AG04449 (cell line): ENCODE measurements around the gene PPP2CA.

Experiments
- CTCF ChIA-PET: fragments of 350-600 bp; formaldehyde crosslinking; extraction: SDS; loops from one replicate; lab custom pipeline; 2021; ENCODE audit warnings: antibody characterized with exemption; lab: Yijun Ruan, JAX
- POLR2A ChIA-PET: fragments of 400-600, 350-600 bp; formaldehyde crosslinking; extraction: SDS; loops from one replicate; lab custom pipeline; 2020; ENCODE audit warnings: antibody characterized with exemption, inconsistent platforms; lab: Yijun Ruan, JAX
- DNase-seq: peaks from one replicate; pipeline ENCODE4 v3.0.0-alpha.2; 2010; ENCODE audit warnings: low read depth, low spot score
- H3K4me3 ChIP-seq: 2 replicates; pipeline ENCODE4 v1.5.1; 2011; ENCODE audit warnings: low read depth, mild to moderate bottlenecking, control low read depth, low read length
- CTCF ChIP-seq: IDR thresholded peaks from one replicate; pipeline ENCODE4 v1.5.1; 2011; ENCODE audit warnings: mild to moderate bottlenecking, moderate library complexity, low read length, control low read depth, inconsistent platforms; ENCODE audit not compliant: insufficient read depth; ENCODE audit errors: missing control alignments

PPP2CA gene

DNA sequence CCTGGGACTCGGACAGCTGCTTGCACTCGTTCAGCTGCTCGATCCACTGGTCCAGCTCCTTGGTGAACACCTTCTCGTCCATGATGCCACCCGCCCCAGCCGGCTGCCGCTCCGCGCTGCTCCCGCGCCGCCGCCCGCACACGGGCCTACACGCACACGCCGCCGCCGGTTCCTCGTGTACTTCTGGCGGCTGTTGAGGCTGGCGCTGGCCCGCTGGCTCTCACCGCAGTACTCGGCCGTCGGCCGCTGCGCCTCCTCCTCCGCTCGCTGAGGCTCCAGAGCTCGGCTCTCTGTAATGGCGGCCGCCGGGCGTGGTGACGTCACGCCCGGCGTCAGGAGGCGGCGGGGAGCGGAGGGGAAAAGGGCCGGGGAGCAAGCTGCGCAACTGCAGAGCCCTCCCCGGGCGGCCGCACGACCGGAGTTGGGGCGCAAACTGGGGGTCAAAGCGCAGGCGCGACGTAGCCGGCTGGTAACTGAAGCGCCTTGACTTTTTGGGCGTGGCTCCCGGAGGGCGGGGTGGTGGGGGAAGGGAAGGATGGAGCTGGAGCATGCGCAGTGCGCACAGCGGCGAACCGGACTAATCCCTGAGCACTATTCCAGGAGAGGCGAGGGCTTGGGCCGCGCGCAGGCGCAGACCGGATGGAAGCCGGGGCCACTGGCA lies at the start of gene PPP2CA:
Gene PPP2CA, minus strand, starts transcription at position 294 of the 661 bp plus-strand sequence. Its CDS starts 212 bp downstream, at position 82.
- CTCF ChIA-PET, result interaction anchor here (0.7 to 2.1 kb wide), 14 partner anchors 12 to 64 kb away, joined by 3 to 10 read pairs (median 4); partner anchors contain the start of gene SKP1

DNA sequence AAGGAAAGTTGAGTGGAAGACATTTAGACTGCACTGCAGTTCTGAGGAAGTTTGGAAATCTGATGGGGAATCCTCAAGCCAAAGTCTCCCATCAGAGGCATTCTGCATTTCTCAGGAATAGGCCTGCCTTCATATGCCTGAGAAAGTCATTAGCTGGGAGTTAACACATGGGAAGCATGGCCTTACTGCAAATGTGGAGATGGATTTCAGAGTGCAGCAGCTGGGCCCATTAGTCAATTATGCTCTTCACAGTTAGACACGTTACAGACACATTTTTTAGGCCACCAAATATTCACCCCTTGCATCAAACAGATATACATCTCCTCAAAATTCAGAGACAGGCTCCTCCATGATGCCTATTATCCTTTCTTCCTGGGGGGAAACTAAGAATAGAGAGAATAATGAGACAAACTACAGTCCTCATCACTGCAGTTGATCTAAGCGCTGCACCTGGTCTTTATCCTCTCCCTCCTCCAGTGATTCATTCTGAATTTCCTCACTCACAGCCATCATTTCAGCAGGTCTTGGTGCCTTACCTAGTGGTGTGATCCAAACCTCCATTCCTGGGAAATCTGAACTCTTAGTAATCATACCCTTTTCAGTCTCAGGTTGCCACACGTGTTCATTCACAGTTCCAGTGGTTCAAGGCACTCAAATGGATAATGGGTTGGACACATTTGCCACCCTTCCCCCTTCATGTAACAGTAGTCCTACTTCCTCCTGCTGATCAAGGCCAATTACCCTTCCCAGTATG lies 47.9 kb upstream of the PPP2CA start:
- TF ChIP-seq CTCF, result no peak
- no peak overlapping the region for H3K4me3 ChIP-seq
- no peak for DNase-seq
- CTCF ChIA-PET, result interaction anchor here (8.8 kb wide), 1 partner anchor 14 kb away, joined by 61 read pairs; no protein-coding TSS in a partner anchor
- POLR2A ChIA-PET, result no interaction called here

More for the DNA sequence above, at the start of gene PPP2CA:
- peak within 1 kb of the TSS; percentile 93 for H3K4me3 ChIP-seq
- POLR2A ChIA-PET, result interaction anchor here (0.6 to 2.3 kb wide), 7 partner anchors 10 to 63 kb away, joined by 3 to 28 read pairs (median 5); partner anchors contain the start of gene SKP1
- TF ChIP-seq CTCF, result no peak
- peak; percentile 90 for DNase-seq

- POLR2A ChIA-PET, result no interaction called here
- no peak for TF ChIP-seq CTCF
- CTCF ChIA-PET, result interaction anchor here (0.7 kb wide), 1 partner anchor 15 kb away, joined by 3 read pairs; no protein-coding TSS in a partner anchor
- DNase-seq, result no peak
- H3K4me3 ChIP-seq, result no peak overlapping the region
These were observed 45.2 kb upstream of the PPP2CA start for GRCh38 chr5:134271059-134271458.

DNA sequence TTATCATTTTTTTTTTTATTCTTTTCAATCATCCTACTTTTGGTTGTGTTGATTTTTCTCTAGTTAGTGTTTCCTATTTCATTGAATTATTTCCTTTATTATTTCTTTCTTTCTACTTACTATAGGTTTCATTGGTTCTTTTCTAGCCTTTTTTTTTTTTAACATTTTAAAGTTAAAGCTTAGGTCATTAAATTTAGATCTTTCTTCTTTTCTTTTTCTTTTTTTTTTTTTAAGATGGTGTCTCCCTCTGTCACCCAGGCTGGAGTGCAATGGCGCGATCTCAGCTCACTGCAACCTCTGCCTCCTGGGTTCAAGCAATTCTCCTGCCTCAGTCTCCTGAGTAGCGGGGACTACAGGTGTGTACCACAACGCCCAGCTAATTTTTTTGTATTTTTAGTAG lies 43.0 kb upstream of the PPP2CA start:
- CTCF ChIA-PET, result no interaction called here
- no peak for TF ChIP-seq CTCF
- H3K4me3 ChIP-seq, result no peak overlapping the region
- DNase-seq, result no peak
- POLR2A ChIA-PET, result no interaction called here

DNA sequence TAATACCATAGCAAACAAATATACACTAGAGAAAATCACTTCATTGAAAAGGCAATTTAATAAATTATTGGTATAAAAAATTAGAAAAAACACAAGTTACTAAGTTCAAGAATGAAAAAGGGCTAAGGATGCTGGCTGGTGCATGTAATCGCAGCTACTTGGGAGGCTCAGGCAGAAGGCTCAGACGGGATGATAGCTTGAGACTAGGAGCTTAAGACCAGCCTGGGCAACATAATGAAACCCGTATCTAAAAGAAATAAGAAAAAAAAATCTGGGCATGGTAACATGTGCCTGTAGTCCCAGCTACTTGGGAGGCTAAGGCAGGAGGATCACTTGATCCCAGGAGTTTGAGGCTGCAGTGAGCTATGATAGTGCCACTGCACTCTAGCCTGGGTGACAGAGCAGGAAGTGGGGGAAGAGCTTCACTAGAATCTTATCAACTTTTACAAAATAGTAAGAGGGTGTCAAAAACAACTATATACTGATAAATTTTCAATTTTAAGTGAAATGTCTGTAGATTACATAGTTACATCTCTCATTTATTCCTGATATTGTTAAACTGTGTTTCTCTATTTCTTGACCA lies 42.2 kb upstream of the PPP2CA start:
- no peak for DNase-seq
- no peak overlapping the region for H3K4me3 ChIP-seq
- POLR2A ChIA-PET, result no interaction called here
- no peak for TF ChIP-seq CTCF
- CTCF ChIA-PET, result no interaction called here
